H9 (cell line): ENCODE results near the gene RNASE8. TPM values are rescaled to one million over a fixed set of nuclear protein-coding genes. Genes with fewer than 3 reads are reported as not detected.

Experiments used
- DNase-seq: peaks from one replicate; pipeline ENCODE4 v3.0.0-alpha.2; 2017
- H2AFZ ChIP-seq: one replicate; pipeline ENCODE4 v1.6.1; 2013; ENCODE audit warnings: mild to moderate bottlenecking, low read length, control low read depth, moderate library complexity
- H2AK5ac ChIP-seq: 2 replicates; pipeline ENCODE4 v1.6.1; 2013; ENCODE audit warnings: low read length, control low read depth, mixed read lengths; ENCODE audit not compliant: insufficient read length
- H2BK120ac ChIP-seq: one replicate; pipeline ENCODE4 v1.6.1; 2013; ENCODE audit warnings: low read depth, mild to moderate bottlenecking, low read length, control low read depth, inconsistent platforms; ENCODE audit not compliant: poor library complexity, severe bottlenecking
- H2BK12ac ChIP-seq: 2 replicates; pipeline ENCODE4 v1.6.1; 2013; ENCODE audit warnings: low read length, control low read depth, mixed read lengths, low read depth; ENCODE audit not compliant: insufficient read length
- H2BK15ac ChIP-seq: 2 replicates; pipeline ENCODE4 v1.6.1; 2013; ENCODE audit warnings: low read depth, low read length, control low read depth
- H2BK20ac ChIP-seq: one replicate; pipeline ENCODE4 v1.6.1; 2013; ENCODE audit warnings: low read depth, mild to moderate bottlenecking, low read length, control low read depth, inconsistent platforms; ENCODE audit not compliant: poor library complexity, severe bottlenecking
- H2BK5ac ChIP-seq: 2 replicates; pipeline ENCODE4 v1.6.1; 2013; ENCODE audit warnings: low read length, control low read depth, mixed read lengths; ENCODE audit not compliant: insufficient read length
- H3K14ac ChIP-seq: 2 replicates; pipeline ENCODE4 v1.6.1; 2013; ENCODE audit warnings: low read length, control low read depth; ENCODE audit not compliant: insufficient read depth
- H3K18ac ChIP-seq: 2 replicates; pipeline ENCODE4 v1.6.1; 2013; ENCODE audit warnings: low read depth, mild to moderate bottlenecking, mixed read lengths, low read length, control low read depth; ENCODE audit not compliant: insufficient read length
- H3K23ac ChIP-seq: 2 replicates; pipeline ENCODE4 v1.6.1; 2013; ENCODE audit warnings: low read length, control low read depth, mixed read lengths, low read depth; ENCODE audit not compliant: insufficient read length
- H3K23me2 ChIP-seq: 2 replicates; pipeline ENCODE4 v1.6.1; 2013; ENCODE audit warnings: low read depth, mild to moderate bottlenecking, mixed read lengths, low read length, control low read depth; ENCODE audit not compliant: insufficient read length, poor library complexity, severe bottlenecking
- H3K27ac ChIP-seq: 2 replicates; pipeline ENCODE4 v1.5.1; 2013; ENCODE audit warnings: low read length, control low read depth, mixed read lengths, low read depth; ENCODE audit not compliant: insufficient read length
- H3K27me3 ChIP-seq: 2 replicates; pipeline ENCODE4 v1.6.1; 2013; ENCODE audit warnings: low read length, control low read depth, inconsistent platforms; ENCODE audit not compliant: insufficient read depth
- H3K4ac ChIP-seq: 2 replicates; pipeline ENCODE4 v1.6.1; 2013; ENCODE audit warnings: low read depth, mild to moderate bottlenecking, control low read depth, inconsistent platforms, low read length, moderate library complexity
- H3K4me1 ChIP-seq: 2 replicates; pipeline ENCODE4 v1.6.1; 2013; ENCODE audit warnings: low read length, control low read depth, inconsistent platforms; ENCODE audit not compliant: insufficient read depth
- H3K4me2 ChIP-seq: 2 replicates; pipeline ENCODE4 v1.6.1; 2013; ENCODE audit warnings: low read length, control low read depth, mixed read lengths; ENCODE audit not compliant: insufficient read length, insufficient read depth
- H3K56ac ChIP-seq: 2 replicates; pipeline ENCODE4 v1.6.1; 2013; ENCODE audit warnings: low read depth, mild to moderate bottlenecking, mixed read lengths, low read length, control low read depth; ENCODE audit not compliant: insufficient read length
- H3K79me1 ChIP-seq: 2 replicates; pipeline ENCODE4 v1.6.1; 2013; ENCODE audit warnings: low read depth, mild to moderate bottlenecking, moderate library complexity, low read length, control low read depth, inconsistent platforms; ENCODE audit not compliant: insufficient read depth, poor library complexity, severe bottlenecking
- H3K79me2 ChIP-seq: 2 replicates; pipeline ENCODE4 v1.6.1; 2013; ENCODE audit warnings: low read length, control low read depth, inconsistent platforms; ENCODE audit not compliant: insufficient read depth
- H3K9ac ChIP-seq: 2 replicates; pipeline ENCODE4 v1.6.1; 2013; ENCODE audit warnings: low read length, control low read depth, mixed read lengths; ENCODE audit not compliant: insufficient read length; ENCODE audit errors: extremely low read depth
- H3K9me3 ChIP-seq: one replicate; pipeline ENCODE4 v1.6.1; 2013; ENCODE audit warnings: low read depth, low read length, inconsistent platforms; ENCODE audit not compliant: control insufficient read depth
- H3T11ph ChIP-seq: one replicate; pipeline ENCODE4 v1.6.1; 2013; ENCODE audit warnings: mild to moderate bottlenecking, low read length, control low read depth, inconsistent platforms
- H4K20me1 ChIP-seq: one replicate; pipeline ENCODE4 v1.6.1; 2013; ENCODE audit not compliant: control insufficient read depth, insufficient read length, insufficient read depth
- H4K5ac ChIP-seq: 2 replicates; pipeline ENCODE4 v1.6.1; 2013; ENCODE audit warnings: low read depth, mild to moderate bottlenecking, mixed read lengths, low read length, control low read depth; ENCODE audit not compliant: insufficient read length
- H4K8ac ChIP-seq: replicated peaks from 2 replicates; pipeline ENCODE4 v1.6.1; 2013; ENCODE audit warnings: low read length, control low read depth, mixed read lengths, low read depth; ENCODE audit not compliant: insufficient read length
- H4K91ac ChIP-seq: 2 replicates; pipeline ENCODE4 v1.6.1; 2013; ENCODE audit warnings: low read depth, mild to moderate bottlenecking, moderate library complexity, mixed read lengths, low read length, control low read depth; ENCODE audit not compliant: insufficient read length
- H3K27ac Mint-ChIP-seq, 3 experiments: 2 replicates in 2 of 3; 3 replicates in 1 of 3; pipeline ENCODE4 v1.8.0; 2020 to 2021; ENCODE audit warnings: mixed read lengths in 3 of 3, mild to moderate bottlenecking in 1 of 3, moderate library complexity in 1 of 3
- H3K27me3 Mint-ChIP-seq: 2 replicates; pipeline ENCODE4 v1.8.0; 2021; ENCODE audit warnings: low read depth, mild to moderate bottlenecking, moderate library complexity, mixed read lengths
- H3K36me3 Mint-ChIP-seq, 3 experiments: 2 replicates in 2 of 3; 3 replicates in 1 of 3; pipeline ENCODE4 v1.8.0; 2020 to 2021; ENCODE audit warnings: low read depth in 3 of 3, mixed read lengths in 3 of 3; ENCODE audit not compliant: insufficient read depth in 1 of 3
- H3K4me1 Mint-ChIP-seq, 2 experiments: 2 replicates each; pipeline ENCODE4 v1.8.0; 2020; ENCODE audit warnings: mixed read lengths in 2 of 2
- H3K4me3 Mint-ChIP-seq, 2 experiments: 2 replicates in 1 of 2; 3 replicates in 1 of 2; pipeline ENCODE4 v1.8.0; 2020 to 2021; ENCODE audit warnings: mild to moderate bottlenecking in 2 of 2, mixed read lengths in 2 of 2, moderate library complexity in 1 of 2
- H3K9me3 Mint-ChIP-seq, 2 experiments: 2 replicates in 1 of 2; 3 replicates in 1 of 2; pipeline ENCODE4 v1.8.0; 2020; ENCODE audit warnings: mild to moderate bottlenecking in 2 of 2, mixed read lengths in 2 of 2, moderate library complexity in 1 of 2
- WGBS: extraction: QIAGEN DNeasy Blood & Tissue Kit; methylation state at CpG from one replicate; pipeline ENCODE4 v1.1.7; 2013; ENCODE audit warnings: missing lambda C conversion rate, low lambda C conversion rate, mixed read lengths; ENCODE audit not compliant: insufficient read length; ENCODE audit errors: extremely low coverage; 5-methylcytosine and 5-hydroxymethylcytosine counted together
- total RNA-seq: library from RNA; stranded (reverse); gene quantifications from 2 replicates; pipeline ENCODE4 v1.2.1, GENCODE V29; 2021
- TF ChIP-seq, protein P1 (sequence below): fragments of 200-600 bp; sonication (generic); conservative IDR thresholded peaks from 3 replicates; pipeline ENCODE4 v1.8.0; 2021; ENCODE audit warnings: antibody characterized with exemption, mild to moderate bottlenecking

The RNASE8 gene
- total RNA-seq, 1 experiment from 2014 or later: not detected

- no peak overlapping the region for H3K4me2 ChIP-seq
Observed at GRCh38 chr14:21043974-21044618, 13.5 kb upstream of the RNASE8 start.

More at GRCh38 chr14:21043974-21044618, 13.5 kb upstream of the RNASE8 start:
- no peaks in the 10 kb centered on the region for H3K9me3 Mint-ChIP-seq
- no peak overlapping the region for H3T11ph ChIP-seq
- H3K27ac ChIP-seq: no peak overlapping the region
- H3K23ac ChIP-seq: no peak overlapping the region
- no peak overlapping the region for H2BK5ac ChIP-seq
- no peak overlapping the region for H3K18ac ChIP-seq
- H3K79me2 ChIP-seq: no peaks in the 10 kb centered on the region
- H3K4me3 Mint-ChIP-seq: no peak overlapping the region
- no peak overlapping the region for H2BK15ac ChIP-seq
- no peak overlapping the region for H3K9ac ChIP-seq
- no peak overlapping the region for H3K56ac ChIP-seq
- no peak for DNase-seq
- H4K20me1 ChIP-seq: no peaks in the 10 kb centered on the region
- no peak overlapping the region for H3K27ac Mint-ChIP-seq
- H4K8ac ChIP-seq: no peak overlapping the region
- no peak overlapping the region for H3K14ac ChIP-seq
- no peak overlapping the region for H2BK20ac ChIP-seq
- no peaks in the 10 kb centered on the region for H3K23me2 ChIP-seq
- WGBS: no CpG with 5 or more reads among the region's 6 CpGs
- H2BK12ac ChIP-seq: no peak overlapping the region
- no peaks in the 10 kb centered on the region for H3K36me3 Mint-ChIP-seq
- no peak overlapping the region for H2AFZ ChIP-seq
- TF ChIP-seq, protein P1, sequence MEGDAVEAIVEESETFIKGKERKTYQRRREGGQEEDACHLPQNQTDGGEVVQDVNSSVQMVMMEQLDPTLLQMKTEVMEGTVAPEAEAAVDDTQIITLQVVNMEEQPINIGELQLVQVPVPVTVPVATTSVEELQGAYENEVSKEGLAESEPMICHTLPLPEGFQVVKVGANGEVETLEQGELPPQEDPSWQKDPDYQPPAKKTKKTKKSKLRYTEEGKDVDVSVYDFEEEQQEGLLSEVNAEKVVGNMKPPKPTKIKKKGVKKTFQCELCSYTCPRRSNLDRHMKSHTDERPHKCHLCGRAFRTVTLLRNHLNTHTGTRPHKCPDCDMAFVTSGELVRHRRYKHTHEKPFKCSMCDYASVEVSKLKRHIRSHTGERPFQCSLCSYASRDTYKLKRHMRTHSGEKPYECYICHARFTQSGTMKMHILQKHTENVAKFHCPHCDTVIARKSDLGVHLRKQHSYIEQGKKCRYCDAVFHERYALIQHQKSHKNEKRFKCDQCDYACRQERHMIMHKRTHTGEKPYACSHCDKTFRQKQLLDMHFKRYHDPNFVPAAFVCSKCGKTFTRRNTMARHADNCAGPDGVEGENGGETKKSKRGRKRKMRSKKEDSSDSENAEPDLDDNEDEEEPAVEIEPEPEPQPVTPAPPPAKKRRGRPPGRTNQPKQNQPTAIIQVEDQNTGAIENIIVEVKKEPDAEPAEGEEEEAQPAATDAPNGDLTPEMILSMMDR: no peak
- peaks cover 16% of the 10 kb centered on the region in 2 experiments for H3K4me1 Mint-ChIP-seq
- no peaks in the 10 kb centered on the region for H3K27me3 ChIP-seq
- no peaks in the 10 kb centered on the region for H3K79me1 ChIP-seq
- no peaks in the 10 kb centered on the region for H3K9me3 ChIP-seq
- H4K5ac ChIP-seq: no peak overlapping the region
- peaks cover 4% of the 10 kb centered on the region for H3K4me1 ChIP-seq
- no peak overlapping the region for H3K4ac ChIP-seq
- H4K91ac ChIP-seq: no peak overlapping the region
- no peak overlapping the region for H2AK5ac ChIP-seq
- no peak overlapping the region for H2BK120ac ChIP-seq
- H3K27me3 Mint-ChIP-seq: peaks cover 27% of the 10 kb centered on the region
